HG03196 (cell line): ENCODE data around the gene ELFN2.
"Not testable (repeated sequence)": the region's sequence is repeated elsewhere in the genome, so short reads cannot be mapped to it uniquely, and the experiment has no call there.

Experiments used
- ATAC-seq: cut with Tn5 transposase; IDR thresholded peaks from one replicate; pipeline ENCODE4 v1.9.1; 2021; ENCODE audit not compliant: unreplicated experiment

Gene ELFN2, protein sequence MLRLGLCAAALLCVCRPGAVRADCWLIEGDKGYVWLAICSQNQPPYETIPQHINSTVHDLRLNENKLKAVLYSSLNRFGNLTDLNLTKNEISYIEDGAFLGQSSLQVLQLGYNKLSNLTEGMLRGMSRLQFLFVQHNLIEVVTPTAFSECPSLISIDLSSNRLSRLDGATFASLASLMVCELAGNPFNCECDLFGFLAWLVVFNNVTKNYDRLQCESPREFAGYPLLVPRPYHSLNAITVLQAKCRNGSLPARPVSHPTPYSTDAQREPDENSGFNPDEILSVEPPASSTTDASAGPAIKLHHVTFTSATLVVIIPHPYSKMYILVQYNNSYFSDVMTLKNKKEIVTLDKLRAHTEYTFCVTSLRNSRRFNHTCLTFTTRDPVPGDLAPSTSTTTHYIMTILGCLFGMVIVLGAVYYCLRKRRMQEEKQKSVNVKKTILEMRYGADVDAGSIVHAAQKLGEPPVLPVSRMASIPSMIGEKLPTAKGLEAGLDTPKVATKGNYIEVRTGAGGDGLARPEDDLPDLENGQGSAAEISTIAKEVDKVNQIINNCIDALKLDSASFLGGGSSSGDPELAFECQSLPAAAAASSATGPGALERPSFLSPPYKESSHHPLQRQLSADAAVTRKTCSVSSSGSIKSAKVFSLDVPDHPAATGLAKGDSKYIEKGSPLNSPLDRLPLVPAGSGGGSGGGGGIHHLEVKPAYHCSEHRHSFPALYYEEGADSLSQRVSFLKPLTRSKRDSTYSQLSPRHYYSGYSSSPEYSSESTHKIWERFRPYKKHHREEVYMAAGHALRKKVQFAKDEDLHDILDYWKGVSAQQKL

GRCh38 chr22:37427135-37427710, at the start of gene ELFN2:
TSS of gene ELFN2 (minus strand) at chr22:37427479. CDS start at chr22:37375534, 51,945 bp downstream.
- no peak for ATAC-seq

GRCh38 chr22:37476389-37477329, 49.4 kb upstream of the ELFN2 start:
- ATAC-seq, result no peak

DNA sequence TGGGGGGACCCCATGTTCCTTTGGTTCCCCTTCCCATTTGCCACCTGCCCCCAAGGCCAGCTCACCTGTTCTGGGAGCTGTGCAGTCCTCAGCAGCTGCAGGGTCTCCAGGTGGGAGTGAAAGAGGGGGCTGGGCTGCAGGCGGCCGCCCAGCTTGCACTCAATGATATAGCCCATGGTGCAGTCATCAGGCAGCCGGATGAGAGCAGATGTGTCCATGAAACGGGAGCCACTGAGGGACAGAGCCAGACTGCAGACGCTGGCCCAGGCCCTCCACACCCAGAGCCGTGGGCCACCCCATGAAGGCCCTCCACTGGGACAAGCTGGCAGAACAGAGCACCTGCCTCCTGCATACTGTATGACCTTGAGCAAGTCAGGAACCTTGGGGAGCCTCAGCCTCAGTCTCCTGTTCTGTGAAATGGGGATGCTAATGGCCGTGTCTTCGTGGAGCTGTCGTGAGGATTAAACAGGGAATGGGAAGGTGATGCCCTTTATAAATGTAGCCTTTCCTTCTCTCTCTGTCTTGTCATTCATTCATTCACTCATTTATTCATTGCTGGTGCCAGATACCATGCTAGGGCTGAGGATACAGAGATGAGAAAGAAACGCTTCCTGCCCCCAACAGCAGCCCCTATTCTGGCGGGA, 47.3 kb upstream of the ELFN2 start:
- ATAC-seq, result no peak

GRCh38 chr22:37473437-37473946, 46.2 kb upstream of the ELFN2 start:
- ATAC-seq, result no peak

DNA sequence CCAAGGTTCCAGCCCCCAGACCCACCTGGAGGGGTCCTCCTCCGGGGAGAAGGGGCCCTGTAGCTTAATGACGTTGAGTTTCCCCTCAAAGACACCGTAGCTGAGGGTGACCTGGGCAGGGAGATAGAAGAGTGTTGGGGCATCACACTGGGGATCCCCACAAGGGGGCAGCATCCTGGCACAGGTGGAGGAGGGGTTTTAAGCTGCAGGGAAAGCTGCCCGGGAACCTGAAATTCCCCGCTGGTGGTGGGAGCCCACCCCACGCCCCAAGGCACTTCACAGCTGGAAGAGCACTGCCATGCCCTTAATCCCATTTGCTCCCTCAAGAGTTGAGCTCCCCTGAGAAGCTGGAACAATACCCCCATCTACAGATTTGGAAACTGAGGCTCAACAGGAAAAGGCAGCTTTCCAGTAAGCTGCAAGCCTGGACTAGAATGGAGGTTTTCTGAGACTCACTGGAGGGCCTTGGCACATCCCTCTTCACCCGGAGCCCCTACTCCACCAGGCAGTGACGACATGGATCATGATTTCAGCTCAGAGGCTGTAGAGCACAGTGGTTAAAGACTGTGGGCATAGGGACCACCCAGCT, 45.2 kb upstream of the ELFN2 start:
- ATAC-seq, result no peak

- ATAC-seq, result no peak
These were observed 44.6 kb upstream of the ELFN2 start for GRCh38 chr22:37471727-37472417.

- ATAC-seq, result no peak
These were observed 42.8 kb upstream of the ELFN2 start for GRCh38 chr22:37470087-37470445.

DNA sequence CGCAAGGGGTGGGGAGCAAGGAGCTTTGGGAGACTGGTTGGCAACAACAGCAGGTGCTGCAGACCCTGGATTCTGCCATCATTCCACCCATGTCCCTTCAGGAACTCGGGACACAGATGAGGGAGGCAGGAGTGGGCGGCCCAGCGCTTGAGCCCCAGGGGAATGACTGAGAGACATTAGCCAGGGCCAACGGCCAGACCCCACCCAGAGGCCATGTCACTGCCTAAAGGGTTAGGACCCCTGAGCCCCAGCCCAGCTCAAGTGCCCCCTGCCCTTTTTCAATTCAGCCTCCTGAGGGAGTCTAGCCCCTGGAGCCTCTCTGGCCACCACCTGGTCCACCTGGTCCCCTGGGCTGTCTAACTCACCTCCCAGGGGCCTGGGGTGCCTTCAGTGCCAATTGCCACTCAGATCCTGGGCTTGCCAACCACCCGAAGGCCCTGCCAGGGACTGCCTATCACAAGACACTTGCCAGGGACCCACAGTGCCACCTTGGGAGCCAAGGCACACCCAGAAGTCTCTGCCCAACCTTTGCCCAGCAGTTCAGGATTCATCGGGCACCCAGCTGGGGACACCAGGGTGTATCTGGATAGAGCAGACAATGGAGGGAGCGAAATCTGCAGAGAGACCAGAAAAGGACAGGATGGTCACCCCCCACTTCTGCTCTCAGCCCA, 42.3 kb upstream of the ELFN2 start:
- no peak for ATAC-seq

GRCh38 chr22:37468201-37468695, 41.0 kb upstream of the ELFN2 start:
- not testable (repeated sequence) for ATAC-seq

DNA sequence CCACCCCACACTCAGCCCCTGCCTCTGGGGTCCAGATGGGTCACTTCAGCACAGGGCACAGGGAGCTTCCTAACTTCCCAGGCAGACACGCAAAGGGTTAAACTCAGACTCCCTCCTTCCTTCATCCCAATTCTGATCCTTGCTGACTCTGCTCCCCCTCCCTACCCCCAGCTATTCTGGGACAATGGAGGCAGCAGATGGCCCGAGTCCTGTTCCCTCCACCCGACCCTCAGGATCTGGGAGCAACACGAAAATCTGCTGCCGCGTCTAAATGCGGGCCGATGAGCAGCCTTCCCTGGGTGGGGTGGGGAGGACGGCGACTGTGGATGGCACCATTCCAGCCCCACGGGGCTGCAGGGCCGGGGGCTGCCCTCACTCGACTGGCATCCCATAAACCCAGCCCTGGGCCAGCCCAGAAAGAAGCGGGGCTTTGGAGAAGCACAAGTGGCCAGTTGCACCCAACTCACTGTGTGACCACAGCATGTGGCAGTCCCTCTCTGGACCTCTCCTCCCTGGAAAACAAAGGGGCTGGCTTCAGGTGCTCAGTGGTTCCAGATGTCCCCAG, 40.2 kb upstream of the ELFN2 start:
- no peak for ATAC-seq

DNA sequence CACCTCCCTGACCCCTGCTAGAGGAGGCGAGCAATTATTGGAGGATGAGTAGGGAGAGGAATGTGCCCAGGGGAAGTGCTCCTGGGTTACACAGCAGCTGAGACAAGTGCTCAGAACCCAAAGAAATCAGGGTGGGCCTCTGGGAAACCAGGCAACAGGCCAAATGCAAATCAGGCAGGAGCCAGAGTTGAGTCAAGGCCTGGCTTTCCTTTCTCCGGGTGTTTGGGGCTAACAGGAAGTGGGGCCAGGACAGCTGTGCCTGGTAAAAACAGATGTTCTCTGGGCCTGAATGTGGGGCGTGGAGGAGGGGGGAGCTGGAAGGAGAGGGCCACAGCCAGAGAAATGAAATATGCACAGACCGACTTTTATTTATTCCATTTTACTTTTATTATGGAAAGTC, 36.9 kb upstream of the ELFN2 start:
- no peak for ATAC-seq

DNA sequence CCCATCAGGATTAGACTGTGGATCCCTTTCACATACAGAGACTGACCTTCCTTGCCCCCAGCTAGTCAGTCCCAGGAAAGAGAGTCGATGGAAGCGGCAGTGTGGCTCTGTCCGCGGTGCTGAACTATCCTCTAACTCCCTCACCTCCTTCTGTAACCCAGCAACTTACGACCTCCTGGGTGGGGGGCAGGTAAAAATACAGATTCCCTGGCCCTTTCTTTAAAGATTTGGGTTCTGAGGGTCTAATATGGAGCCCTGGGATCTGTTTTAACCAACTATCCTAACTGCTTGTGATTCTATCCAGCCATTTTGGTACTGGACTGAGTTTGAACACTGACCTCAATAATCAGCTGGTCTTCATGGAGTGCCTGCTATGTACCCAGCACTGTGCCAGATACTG, 35.7 kb upstream of the ELFN2 start:
- ATAC-seq, result no peak

GRCh38 chr22:37462436-37462835, 35.2 kb upstream of the ELFN2 start:
- no peak for ATAC-seq

DNA sequence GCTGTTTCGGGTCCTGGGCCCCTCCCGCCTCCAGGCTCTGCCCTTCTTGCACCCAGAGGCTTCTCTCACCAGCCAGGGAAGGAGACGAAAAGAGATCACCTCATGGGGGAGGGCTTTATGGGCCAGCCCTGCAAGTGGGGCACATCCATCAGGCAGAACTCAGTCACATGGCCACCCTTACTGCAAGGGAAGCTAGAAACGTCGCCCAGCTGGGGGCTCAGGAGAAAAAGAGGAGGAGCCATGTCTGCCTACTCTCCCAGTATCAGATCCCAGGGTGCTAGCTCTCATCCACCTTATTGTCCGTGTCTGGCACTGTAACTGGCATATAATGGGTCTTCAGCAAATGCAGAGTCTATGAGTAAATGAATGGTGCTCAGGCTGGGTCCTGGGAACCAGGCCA, 34.7 kb upstream of the ELFN2 start:
- ATAC-seq, result no peak

DNA sequence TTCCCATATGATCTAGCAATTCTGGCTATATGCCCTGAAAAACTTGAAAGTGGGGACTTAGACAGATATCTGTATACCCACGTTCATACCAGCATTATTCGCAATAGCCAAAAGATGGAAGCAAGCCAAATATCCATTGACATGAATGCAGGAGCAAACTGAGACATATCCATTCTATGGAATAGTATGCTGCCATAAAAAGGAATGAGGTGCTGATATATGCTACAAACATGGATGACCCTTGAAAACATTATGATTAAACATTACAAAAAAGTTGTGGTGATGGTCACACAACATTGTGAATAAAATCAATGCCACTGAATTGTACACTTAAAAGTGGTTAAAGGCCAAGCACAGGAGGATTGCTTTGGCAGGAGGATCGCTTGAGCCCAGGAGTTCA, 33.4 kb upstream of the ELFN2 start:
- ATAC-seq, result no peak

GRCh38 chr22:37459206-37459605, 31.9 kb upstream of the ELFN2 start:
- no peak for ATAC-seq

- no peak for ATAC-seq
These were observed 30.0 kb upstream of the ELFN2 start for GRCh38 chr22:37457093-37457893.
